WTC11 (cell line): ENCODE results near the gene JMJD6. TPM values are rescaled to one million over a fixed set of nuclear protein-coding genes. Genes with fewer than 3 reads are reported as not detected.

ENCODE experiments used
- ATAC-seq: fragments of 200-7000 bp; cut with Tn5 transposase; 2 replicates; pipeline ENCODE4 v1.10.0; 2021; ENCODE audit warnings: mild to moderate bottlenecking, moderate library complexity
- CTCF ChIA-PET: fragments of 300-600 bp; sonication (Branson Sonifier 250); formaldehyde crosslinking; loops from one replicate; lab custom pipeline; 2021; ENCODE audit warnings: antibody characterized with exemption; lab: Charles Lee
- POLR2A ChIA-PET: fragments of 350-600 bp; sonication (Branson Sonifier 250); formaldehyde crosslinking; loops from one replicate; lab custom pipeline; 2021; ENCODE audit warnings: antibody characterized with exemption; lab: Charles Lee
- DNase-seq: peaks from one replicate; pipeline ENCODE4 v3.0.0; 2021; ENCODE audit warnings: low spot score
- H3K27ac Mint-ChIP-seq: 2 replicates; pipeline ENCODE4 v1.8.0; 2021; ENCODE audit warnings: mixed read lengths
- H3K27me3 Mint-ChIP-seq: 2 replicates; pipeline ENCODE4 v1.8.0; 2021; ENCODE audit warnings: low read depth, mild to moderate bottlenecking, moderate library complexity, mixed read lengths
- H3K36me3 Mint-ChIP-seq: 2 replicates; pipeline ENCODE4 v1.8.0; 2021; ENCODE audit warnings: mixed read lengths
- H3K4me1 Mint-ChIP-seq: 2 replicates; pipeline ENCODE4 v1.8.0; 2022; ENCODE audit warnings: mixed read lengths
- H3K4me3 Mint-ChIP-seq: 2 replicates; pipeline ENCODE4 v1.8.0; 2021; ENCODE audit warnings: mild to moderate bottlenecking, moderate library complexity, mixed read lengths
- H3K9me3 Mint-ChIP-seq: 2 replicates; pipeline ENCODE4 v1.8.0; 2021; ENCODE audit warnings: mixed read lengths
- ATF2 ChIP-seq: sonication (generic); formaldehyde crosslinking; IDR thresholded peaks from 2 replicates; pipeline ENCODE4 v1.8.1; 2022; ENCODE audit warnings: low read depth, missing genetic modification reagents, borderline replicate concordance
- CBFB ChIP-seq: sonication (generic); formaldehyde crosslinking; IDR thresholded peaks from 2 replicates; pipeline ENCODE4 v1.8.1; 2022; ENCODE audit warnings: mild to moderate bottlenecking, low read depth, missing genetic modification reagents
- EMX1 ChIP-seq: fragments of 250-450 bp; sonication (Bioruptor Pico); IDR thresholded peaks from 2 replicates; pipeline ENCODE4 v1.8.0; 2021; ENCODE audit warnings: mild to moderate bottlenecking
- GRHL2 ChIP-seq: fragments of 250-450 bp; sonication (Bioruptor Pico); IDR thresholded peaks from 2 replicates; pipeline ENCODE4 v1.8.0; 2022; ENCODE audit warnings: mild to moderate bottlenecking, moderate library complexity; ENCODE audit not compliant: insufficient replicate concordance, severe bottlenecking
- MXD4 ChIP-seq: fragments of 250-450 bp; sonication (Bioruptor Pico); IDR thresholded peaks from 2 replicates; pipeline ENCODE4 v1.8.0; 2021; ENCODE audit warnings: mild to moderate bottlenecking, moderate library complexity, borderline replicate concordance
- SOX15 ChIP-seq: fragments of 250-450 bp; sonication (Bioruptor Pico); IDR thresholded peaks from 2 replicates; pipeline ENCODE4 v1.9.0; 2021; ENCODE audit warnings: mild to moderate bottlenecking
- SP1 ChIP-seq: sonication (generic); formaldehyde crosslinking; conservative IDR thresholded peaks from 2 replicates; pipeline ENCODE4 v1.8.1; 2022; ENCODE audit warnings: missing genetic modification reagents
- ZNF416 ChIP-seq: fragments of 250-450 bp; sonication (Bioruptor Pico); IDR thresholded peaks from 2 replicates; pipeline ENCODE4 v1.9.0; 2021; ENCODE audit warnings: mild to moderate bottlenecking, inconsistent platforms
- ZNF512 ChIP-seq: sonication (generic); formaldehyde crosslinking; IDR thresholded peaks from 2 replicates; pipeline ENCODE4 v1.8.1; 2022; ENCODE audit warnings: missing genetic modification reagents, borderline replicate concordance
- ZSCAN18 ChIP-seq: fragments of 250-450 bp; sonication (Bioruptor Pico); IDR thresholded peaks from 2 replicates; pipeline ENCODE4 v2.1.2; 2022; ENCODE audit warnings: mild to moderate bottlenecking, moderate library complexity
- total RNA-seq: library from RNA; stranded (reverse); gene quantifications from 3 replicates; pipeline ENCODE4 v1.2.3, GENCODE V29; 2021
- TF ChIP-seq, protein P1 (sequence below): fragments of 250-450 bp; sonication (Bioruptor Pico); IDR thresholded peaks from 2 replicates; pipeline ENCODE4 v1.9.0; 2021; ENCODE audit warnings: moderate library complexity, mild to moderate bottlenecking, inconsistent platforms, borderline replicate concordance
- TF ChIP-seq, protein P2 (sequence below): sonication (generic); formaldehyde crosslinking; IDR thresholded peaks from 2 replicates; pipeline ENCODE4 v1.8.0; 2022; ENCODE audit warnings: mild to moderate bottlenecking, missing genetic modification reagents
- TF ChIP-seq, protein P3 (sequence below): sonication (generic); formaldehyde crosslinking; IDR thresholded peaks from 2 replicates; pipeline ENCODE4 v1.8.0; 2022; ENCODE audit warnings: mild to moderate bottlenecking, missing genetic modification reagents
- TF ChIP-seq, protein P4 (sequence below): sonication (generic); formaldehyde crosslinking; IDR thresholded peaks from 2 replicates; pipeline ENCODE4 v1.8.0; 2022; ENCODE audit warnings: mild to moderate bottlenecking, missing genetic modification reagents
- TF ChIP-seq, protein P5 (sequence below): sonication (generic); formaldehyde crosslinking; conservative IDR thresholded peaks from 2 replicates; pipeline ENCODE4 v1.8.1; 2022; ENCODE audit warnings: mild to moderate bottlenecking, missing genetic modification reagents
- TF ChIP-seq, protein P6 (sequence below): sonication (generic); formaldehyde crosslinking; IDR thresholded peaks from 2 replicates; pipeline ENCODE4 v1.8.0; 2022; ENCODE audit warnings: missing genetic modification reagents
- TF ChIP-seq, protein P7 (sequence below): sonication (generic); formaldehyde crosslinking; IDR thresholded peaks from 2 replicates; pipeline ENCODE4 v1.8.1; 2023; ENCODE audit warnings: mild to moderate bottlenecking, missing genetic modification reagents, moderate library complexity

JMJD6 gene
- total RNA-seq, 1 experiment from 2014 or later = 21.6 TPM

- CTCF ChIA-PET = interaction anchor here (0.6 to 4.1 kb wide), 6 partner anchors 10 to 244 kb away, joined by 3 to 45 read pairs (median 4); no protein-coding TSS in a partner anchor
Observed at GRCh38 chr17:76710863-76711611, 15.4 kb downstream of the JMJD6 start, which contains the start of gene MXRA7. TSS of gene MXRA7 (minus strand) at chr17:76710965. CDS start at chr17:76710946, 19 bp downstream.

More at GRCh38 chr17:76710863-76711611, 15.4 kb downstream of the JMJD6 start, which contains the start of gene MXRA7:
- H3K36me3 Mint-ChIP-seq = peaks cover 7% of the 10 kb centered on the region
- peak; percentile 50 for ATAC-seq
- peaks cover 34% of the 10 kb centered on the region for H3K4me1 Mint-ChIP-seq
- H3K27me3 Mint-ChIP-seq = peaks cover 15% of the 10 kb centered on the region
- no peak for TF ChIP-seq CBFB (CRISPR knock-in tag)
- TF ChIP-seq, protein P1, sequence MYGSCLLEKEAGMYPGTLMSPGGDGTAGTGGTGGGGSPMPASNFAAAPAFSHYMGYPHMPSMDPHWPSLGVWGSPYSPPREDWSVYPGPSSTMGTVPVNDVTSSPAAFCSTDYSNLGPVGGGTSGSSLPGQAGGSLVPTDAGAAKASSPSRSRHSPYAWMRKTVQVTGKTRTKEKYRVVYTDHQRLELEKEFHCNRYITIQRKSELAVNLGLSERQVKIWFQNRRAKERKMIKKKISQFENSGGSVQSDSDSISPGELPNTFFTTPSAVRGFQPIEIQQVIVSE (CRISPR knock-in tag) = no peak
- TF ChIP-seq ZNF416 (CRISPR knock-in tag) = no peak
- TF ChIP-seq GRHL2 (CRISPR knock-in tag) = no peak
- TF ChIP-seq, protein P2, sequence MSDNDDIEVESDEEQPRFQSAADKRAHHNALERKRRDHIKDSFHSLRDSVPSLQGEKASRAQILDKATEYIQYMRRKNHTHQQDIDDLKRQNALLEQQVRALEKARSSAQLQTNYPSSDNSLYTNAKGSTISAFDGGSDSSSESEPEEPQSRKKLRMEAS (CRISPR knock-in tag) = no peak
- TF ChIP-seq, protein P3, sequence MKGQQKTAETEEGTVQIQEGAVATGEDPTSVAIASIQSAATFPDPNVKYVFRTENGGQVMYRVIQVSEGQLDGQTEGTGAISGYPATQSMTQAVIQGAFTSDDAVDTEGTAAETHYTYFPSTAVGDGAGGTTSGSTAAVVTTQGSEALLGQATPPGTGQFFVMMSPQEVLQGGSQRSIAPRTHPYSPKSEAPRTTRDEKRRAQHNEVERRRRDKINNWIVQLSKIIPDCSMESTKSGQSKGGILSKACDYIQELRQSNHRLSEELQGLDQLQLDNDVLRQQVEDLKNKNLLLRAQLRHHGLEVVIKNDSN = no peak
- TF ChIP-seq ZNF512 (CRISPR knock-in tag) = no peak
- TF ChIP-seq ZSCAN18 = no peak
- no peak for TF ChIP-seq SOX15 (CRISPR knock-in tag)
- no peak for TF ChIP-seq ATF2 (CRISPR knock-in tag)
- TF ChIP-seq, protein P4, sequence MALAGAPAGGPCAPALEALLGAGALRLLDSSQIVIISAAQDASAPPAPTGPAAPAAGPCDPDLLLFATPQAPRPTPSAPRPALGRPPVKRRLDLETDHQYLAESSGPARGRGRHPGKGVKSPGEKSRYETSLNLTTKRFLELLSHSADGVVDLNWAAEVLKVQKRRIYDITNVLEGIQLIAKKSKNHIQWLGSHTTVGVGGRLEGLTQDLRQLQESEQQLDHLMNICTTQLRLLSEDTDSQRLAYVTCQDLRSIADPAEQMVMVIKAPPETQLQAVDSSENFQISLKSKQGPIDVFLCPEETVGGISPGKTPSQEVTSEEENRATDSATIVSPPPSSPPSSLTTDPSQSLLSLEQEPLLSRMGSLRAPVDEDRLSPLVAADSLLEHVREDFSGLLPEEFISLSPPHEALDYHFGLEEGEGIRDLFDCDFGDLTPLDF (CRISPR knock-in tag) = no peak
- TF ChIP-seq, protein P5, sequence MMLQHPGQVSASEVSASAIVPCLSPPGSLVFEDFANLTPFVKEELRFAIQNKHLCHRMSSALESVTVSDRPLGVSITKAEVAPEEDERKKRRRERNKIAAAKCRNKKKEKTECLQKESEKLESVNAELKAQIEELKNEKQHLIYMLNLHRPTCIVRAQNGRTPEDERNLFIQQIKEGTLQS = no peak
- no peak for TF ChIP-seq EMX1 (CRISPR knock-in tag)
- no peak for TF ChIP-seq MXD4 (CRISPR knock-in tag)
- TF ChIP-seq, protein P6, sequence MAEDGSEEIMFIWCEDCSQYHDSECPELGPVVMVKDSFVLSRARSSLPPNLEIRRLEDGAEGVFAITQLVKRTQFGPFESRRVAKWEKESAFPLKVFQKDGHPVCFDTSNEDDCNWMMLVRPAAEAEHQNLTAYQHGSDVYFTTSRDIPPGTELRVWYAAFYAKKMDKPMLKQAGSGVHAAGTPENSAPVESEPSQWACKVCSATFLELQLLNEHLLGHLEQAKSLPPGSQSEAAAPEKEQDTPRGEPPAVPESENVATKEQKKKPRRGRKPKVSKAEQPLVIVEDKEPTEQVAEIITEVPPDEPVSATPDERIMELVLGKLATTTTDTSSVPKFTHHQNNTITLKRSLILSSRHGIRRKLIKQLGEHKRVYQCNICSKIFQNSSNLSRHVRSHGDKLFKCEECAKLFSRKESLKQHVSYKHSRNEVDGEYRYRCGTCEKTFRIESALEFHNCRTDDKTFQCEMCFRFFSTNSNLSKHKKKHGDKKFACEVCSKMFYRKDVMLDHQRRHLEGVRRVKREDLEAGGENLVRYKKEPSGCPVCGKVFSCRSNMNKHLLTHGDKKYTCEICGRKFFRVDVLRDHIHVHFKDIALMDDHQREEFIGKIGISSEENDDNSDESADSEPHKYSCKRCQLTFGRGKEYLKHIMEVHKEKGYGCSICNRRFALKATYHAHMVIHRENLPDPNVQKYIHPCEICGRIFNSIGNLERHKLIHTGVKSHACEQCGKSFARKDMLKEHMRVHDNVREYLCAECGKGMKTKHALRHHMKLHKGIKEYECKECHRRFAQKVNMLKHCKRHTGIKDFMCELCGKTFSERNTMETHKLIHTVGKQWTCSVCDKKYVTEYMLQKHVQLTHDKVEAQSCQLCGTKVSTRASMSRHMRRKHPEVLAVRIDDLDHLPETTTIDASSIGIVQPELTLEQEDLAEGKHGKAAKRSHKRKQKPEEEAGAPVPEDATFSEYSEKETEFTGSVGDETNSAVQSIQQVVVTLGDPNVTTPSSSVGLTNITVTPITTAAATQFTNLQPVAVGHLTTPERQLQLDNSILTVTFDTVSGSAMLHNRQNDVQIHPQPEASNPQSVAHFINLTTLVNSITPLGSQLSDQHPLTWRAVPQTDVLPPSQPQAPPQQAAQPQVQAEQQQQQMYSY = peak; percentile 70
- 0 out of 2 replicates have a peak, but pooled peaks have one; percentile 33 for TF ChIP-seq SP1
- TF ChIP-seq, protein P7, sequence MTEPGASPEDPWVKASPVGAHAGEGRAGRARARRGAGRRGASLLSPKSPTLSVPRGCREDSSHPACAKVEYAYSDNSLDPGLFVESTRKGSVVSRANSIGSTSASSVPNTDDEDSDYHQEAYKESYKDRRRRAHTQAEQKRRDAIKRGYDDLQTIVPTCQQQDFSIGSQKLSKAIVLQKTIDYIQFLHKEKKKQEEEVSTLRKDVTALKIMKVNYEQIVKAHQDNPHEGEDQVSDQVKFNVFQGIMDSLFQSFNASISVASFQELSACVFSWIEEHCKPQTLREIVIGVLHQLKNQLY (CRISPR knock-in tag) = no peak
- peak; percentile 76 for DNase-seq
- H3K9me3 Mint-ChIP-seq = no peaks in the 10 kb centered on the region
- POLR2A ChIA-PET = interaction anchor here (0.9 kb wide), 1 partner anchor 20 kb away, joined by 4 read pairs; no protein-coding TSS in a partner anchor
- H3K4me3 Mint-ChIP-seq = peak within 1 kb of the TSS; percentile 74
- H3K27ac Mint-ChIP-seq = peak within 1 kb of the TSS; percentile 45; the same call in 1 of the 2 replicates
